G401.6 (cell line): ENCODE measurements around the gene CACNA1D.

Experiments used
- FAIRE-seq: peaks from 2 replicates; lab custom pipeline; 2012; peaks lifted over from hg19 to GRCh38; lab: Jason Lieb, UNC

CACNA1D gene

DNA sequence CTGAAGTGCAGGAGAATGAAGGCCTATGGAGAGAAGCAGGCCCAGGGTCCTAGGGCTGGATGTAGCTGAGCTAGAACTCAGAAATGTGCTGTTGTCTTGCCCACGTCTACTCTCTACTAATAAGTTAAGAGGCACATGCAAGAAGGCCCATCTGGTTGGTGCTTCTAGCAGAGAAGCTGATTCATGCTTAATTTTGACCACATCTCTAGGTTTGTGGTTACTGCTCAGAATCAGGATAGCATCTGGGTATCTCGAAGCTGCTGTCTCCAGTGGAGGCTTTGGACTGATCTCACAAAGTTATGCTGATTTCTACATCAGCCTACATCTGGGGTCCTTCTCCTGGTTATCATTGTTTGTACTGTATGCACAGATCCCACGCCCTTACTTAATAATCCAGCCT lies 87.3 kb downstream of the CACNA1D start:
- FAIRE-seq, result no peak

GRCh38 chr3:53583161-53583690 lies 88.8 kb downstream of the CACNA1D start:
- FAIRE-seq, result no peak

GRCh38 chr3:53585049-53585448 lies 90.6 kb downstream of the CACNA1D start:
- FAIRE-seq, result no peak

- FAIRE-seq, result no peak
Measured at GRCh38 chr3:53585627-53586026, 91.2 kb downstream of the CACNA1D start.

- no peak for FAIRE-seq
Measured at GRCh38 chr3:53588122-53588521, 93.7 kb downstream of the CACNA1D start.

DNA sequence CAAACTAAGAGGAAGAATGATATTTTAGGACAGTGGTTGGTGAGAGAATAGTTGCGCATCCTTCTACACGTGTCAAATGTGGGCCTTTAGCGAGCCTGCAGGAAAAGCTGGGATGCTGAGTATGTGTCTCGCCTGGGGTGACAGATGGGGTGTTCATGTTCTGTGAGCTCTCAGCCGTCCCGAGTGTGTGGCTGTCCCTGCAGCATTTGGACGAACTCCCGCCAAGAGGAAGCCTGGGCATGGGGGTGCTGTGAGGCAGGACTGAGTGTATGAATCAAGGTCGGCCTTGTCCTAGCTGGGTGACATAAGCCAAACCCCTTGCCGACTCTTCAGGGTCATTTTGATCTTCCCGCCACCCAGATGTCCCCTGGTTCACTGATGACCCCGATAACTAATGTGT lies 94.8 kb downstream of the CACNA1D start:
- FAIRE-seq, result no peak

DNA sequence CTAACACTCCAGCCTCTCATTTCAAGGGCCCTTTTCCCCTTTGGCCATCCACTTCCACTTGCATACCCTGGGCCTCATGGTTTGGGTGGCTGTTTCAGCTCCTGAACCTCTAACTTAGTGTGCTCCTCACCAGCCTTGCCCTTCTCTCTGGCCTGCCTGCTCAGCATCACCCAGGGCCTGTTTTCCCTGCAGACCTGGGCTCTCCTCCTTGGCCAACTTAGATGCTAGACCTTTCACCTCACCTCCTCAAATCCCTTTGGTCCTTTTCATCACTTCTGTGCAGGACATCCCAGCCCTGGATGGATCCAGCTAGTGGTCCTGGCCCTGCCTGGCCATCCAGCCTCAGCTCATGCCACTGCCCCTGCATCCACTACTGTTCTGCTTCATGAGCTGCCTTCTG lies 95.4 kb downstream of the CACNA1D start:
- no peak for FAIRE-seq

DNA sequence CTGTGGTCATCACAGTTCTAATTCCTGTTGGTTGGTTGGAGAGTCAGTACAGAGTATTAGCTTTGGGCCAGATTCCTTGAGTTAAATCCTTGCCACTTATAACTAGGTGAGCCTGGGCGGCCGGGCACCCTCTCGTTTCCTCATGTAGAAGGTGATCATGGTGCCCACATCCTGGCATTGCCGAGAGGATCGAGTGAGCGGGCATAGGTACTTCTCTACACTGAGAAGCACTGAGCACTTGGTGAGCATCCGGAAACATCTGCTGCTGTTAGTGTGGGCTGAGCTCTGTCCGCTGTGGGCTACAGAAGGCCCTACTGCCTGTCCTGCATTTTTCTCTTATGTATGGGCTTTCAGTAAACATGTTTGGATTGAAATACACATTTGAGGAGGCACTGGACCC lies 96.2 kb downstream of the CACNA1D start:
- FAIRE-seq, result no peak

- no peak for FAIRE-seq
Measured at GRCh38 chr3:53591646-53592045, 97.2 kb downstream of the CACNA1D start.

DNA sequence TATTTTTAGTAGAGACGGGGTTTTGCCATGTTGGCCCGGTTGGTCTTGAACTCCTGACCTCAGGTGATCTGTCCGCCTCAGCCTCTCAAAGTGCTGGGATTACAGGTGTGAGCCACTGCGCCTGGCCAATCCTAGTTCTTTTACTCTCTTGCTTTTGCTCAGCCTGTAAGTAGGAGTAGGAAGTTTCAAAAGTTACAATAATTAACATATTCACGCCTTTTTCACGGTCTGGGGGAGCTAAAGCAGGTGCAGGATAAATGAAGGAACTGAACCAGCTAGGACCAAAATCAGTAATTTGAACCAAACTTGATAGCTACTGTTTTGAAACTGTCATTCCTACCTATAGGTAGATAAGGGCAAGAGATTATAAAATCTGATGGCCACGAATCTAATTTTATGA lies 98.5 kb downstream of the CACNA1D start:
- FAIRE-seq, result no peak

- no peak for FAIRE-seq
Measured at GRCh38 chr3:53593611-53594010, 99.2 kb downstream of the CACNA1D start.

DNA sequence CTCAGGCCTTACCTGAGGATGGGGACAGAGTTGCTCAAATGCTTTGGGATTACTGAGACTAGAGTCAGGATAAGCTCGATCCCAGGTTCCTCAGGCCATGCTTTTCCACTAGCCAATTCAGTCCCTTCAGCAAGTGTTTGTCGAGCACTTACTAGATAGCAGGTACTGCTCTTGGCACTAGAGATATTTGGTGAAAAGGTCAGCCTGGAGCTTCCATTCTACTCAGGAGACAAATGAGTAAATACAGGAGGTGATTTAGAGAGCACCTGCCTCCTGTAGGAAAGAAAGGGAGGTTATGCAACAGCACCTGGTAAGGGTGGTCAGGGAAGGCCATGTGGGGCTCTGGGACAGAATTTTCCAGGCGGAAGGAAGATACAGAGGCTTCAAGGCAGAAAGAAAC lies 99.9 kb downstream of the CACNA1D start:
- no peak for FAIRE-seq

GRCh38 chr3:53595660-53596059 lies 101.2 kb downstream of the CACNA1D start:
- FAIRE-seq, result no peak

- FAIRE-seq, result no peak
Measured at GRCh38 chr3:53597136-53597915, 102.9 kb downstream of the CACNA1D start.

GRCh38 chr3:53599771-53600170 lies 105.4 kb downstream of the CACNA1D start:
- no peak for FAIRE-seq

GRCh38 chr3:53602866-53603265 lies 108.5 kb downstream of the CACNA1D start:
- no peak for FAIRE-seq

- no peak for FAIRE-seq
Measured at GRCh38 chr3:53604232-53604631, 109.8 kb downstream of the CACNA1D start.

DNA sequence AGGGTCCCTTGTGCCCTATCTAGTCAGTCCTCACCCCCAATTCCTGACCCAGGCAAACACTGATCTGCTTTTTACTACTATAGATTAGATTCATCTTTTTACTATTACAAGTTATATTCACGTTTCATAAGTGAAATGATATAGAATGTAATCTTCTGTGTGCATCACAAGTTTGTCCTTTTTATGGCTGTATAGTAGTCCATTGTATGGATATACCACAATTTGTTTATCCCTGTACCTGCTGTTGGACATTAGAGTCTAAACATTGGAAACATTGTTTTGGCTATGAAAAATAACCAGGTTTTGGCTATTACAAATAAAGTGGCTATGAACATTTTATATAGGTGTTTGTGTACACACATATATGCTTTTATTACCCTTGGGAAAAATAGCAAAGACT lies 112.4 kb downstream of the CACNA1D start:
- no peak for FAIRE-seq

DNA sequence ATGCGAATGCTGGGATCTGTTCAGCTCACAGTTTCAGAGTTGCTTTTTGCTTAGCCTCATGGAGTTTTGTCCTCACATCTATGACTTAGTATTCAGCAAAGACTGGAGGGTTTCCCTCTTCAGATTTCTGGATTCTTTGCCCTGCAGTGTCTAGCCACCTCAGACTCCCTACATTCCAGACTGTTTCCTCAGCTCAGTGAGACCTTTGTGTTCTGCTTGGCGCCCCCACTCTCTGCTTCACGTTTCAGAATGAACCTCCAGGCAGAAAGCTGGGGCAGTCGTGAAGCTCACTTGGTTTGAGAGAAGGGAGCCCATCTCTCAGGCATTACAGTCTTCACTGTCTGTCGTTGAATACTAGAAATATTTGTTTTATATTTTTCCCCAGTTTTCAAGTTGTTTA lies 118.1 kb downstream of the CACNA1D start:
- no peak for FAIRE-seq

- no peak for FAIRE-seq
Measured at GRCh38 chr3:53613125-53613524, 118.7 kb downstream of the CACNA1D start.

DNA sequence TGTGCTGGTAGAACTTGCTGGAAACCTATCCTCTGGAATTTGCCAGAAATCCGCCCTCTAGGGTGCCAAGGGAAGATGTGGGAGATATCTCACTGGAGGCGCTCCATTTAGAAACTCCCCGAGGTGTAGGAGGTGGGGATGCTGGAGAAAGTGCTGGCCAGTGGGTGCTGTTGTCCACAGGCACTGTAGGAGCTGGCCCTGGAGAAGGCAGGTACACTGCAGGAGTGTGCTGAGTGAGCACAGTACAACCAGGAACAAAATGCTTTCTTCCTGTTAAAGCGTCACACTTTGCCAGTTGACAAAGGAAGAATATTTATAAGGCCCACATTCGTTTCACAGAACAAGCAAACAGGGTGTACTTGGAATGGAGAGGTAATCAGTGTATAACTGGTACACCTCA lies 119.9 kb downstream of the CACNA1D start:
- FAIRE-seq, result no peak

DNA sequence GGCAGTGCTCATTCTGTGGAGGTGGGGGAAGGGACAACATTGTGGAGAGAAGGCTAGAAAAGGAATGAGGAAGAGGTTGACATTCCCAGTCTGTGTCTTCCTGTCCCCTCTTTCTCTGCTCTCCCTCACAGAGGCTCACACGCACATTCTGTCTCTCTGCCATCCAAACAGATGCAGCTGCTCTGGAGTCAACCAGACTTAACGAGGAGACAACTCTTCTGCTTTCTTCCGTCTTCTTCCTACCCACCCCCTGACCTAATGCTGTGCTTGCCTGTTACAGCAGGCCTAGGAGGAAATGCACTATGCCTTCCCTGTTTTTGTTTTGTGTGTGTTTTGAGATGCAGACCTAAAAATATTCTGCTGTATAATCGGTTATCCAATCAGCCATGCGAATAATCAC lies 121.9 kb downstream of the CACNA1D start:
- FAIRE-seq, result no peak

DNA sequence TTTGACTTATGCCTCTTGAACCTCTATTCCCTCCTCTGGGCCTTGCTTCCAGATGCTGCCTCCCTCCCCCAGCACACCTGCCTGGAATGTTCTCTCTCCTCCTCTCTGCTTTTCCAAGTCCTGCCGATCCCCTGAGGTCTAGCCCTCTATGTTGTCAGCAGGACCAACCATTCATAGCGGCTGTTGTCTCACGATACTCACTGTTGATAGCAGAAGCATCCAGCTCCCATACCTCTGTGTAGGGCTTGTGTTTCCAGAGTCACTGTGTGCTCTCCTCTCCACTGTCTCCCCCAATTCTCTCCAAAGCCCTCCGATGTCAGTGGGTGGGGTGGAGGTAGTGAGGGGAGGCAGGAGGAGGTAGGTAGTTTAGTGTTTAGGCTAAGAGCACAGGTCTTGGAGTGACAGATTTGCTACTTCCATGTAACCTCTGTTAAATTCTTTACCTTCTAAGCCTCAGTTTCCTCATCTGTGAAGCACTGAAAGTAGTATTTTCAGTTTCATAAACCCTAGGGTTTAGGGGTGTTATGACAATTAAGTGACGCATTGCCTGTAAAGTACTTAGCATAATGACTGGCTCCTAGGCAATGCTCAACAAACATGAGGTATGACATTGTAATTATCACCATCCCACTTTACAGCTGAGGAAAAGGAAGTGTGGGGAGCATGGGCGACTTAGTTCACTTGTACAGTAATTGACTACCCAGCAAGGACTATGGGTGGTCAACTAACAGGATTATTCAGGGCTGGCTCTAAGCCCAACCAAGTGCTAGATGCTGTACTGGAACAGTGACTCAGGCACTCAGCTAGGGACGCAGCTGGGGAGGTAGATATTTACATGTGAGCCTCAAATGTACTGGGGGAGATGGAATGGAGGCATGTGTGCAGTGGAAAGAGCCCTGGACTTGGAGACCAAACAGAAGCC lies 122.8 kb downstream of the CACNA1D start:
- no peak for FAIRE-seq
